ENCODE results near the gene FBXO21.

- no peak for TF ChIP-seq BCL3 (CRISPR knock-in tag; IDR thresholded peaks at IDR 0.05)
- TF ChIP-seq POGK (CRISPR knock-in tag; conservative IDR thresholded peaks at IDR 0.05): no peak
- no peak for TF ChIP-seq CTCF (CRISPR knock-in tag; IDR thresholded peaks at IDR 0.05)
- no peak for TF ChIP-seq ATF7 (IDR thresholded peaks at IDR 0.05)
- TF ChIP-seq ATF7 (CRISPR knock-in tag; IDR thresholded peaks at IDR 0.05): no peak
Measured at GRCh38 chr12:117140397-117141096, 49.7 kb downstream of the FBXO21 start.

Measured in HepG2 (cell line).